ENCODE measurements around the gene LINC00305. TPM values are rescaled to one million over a fixed set of nuclear protein-coding genes. Genes with fewer than 3 reads are reported as not detected.

Gene LINC00305
- total and polyA plus RNA-seq, 10 of the 15 experiments (the other 5 are each of a cell fraction or from before 2014, with no cell fraction given): 0.11 to 19.4 (median 0.26) TPM; not detected in 7

- ATAC-seq (no peak), DNase-seq (ENCODE audit: low read depth, low spot score) (no peak), FAIRE-seq (no peak)
- in situ Hi-C loops (cut with MboI): loop anchor here (25.0 kb wide), 1 partner anchor 1044 kb away; no protein-coding TSS in a partner anchor
- H4K20me1 ChIP-seq (ENCODE audit: control insufficient read depth, insufficient read depth): no peaks in the 10 kb centered on the region
- TF ChIP-seq CBX3 (IDR thresholded peaks at IDR 0.05; ENCODE audit: borderline replicate concordance, low read depth) (no peak), SUZ12 (IDR thresholded peaks at IDR 0.05; ENCODE audit: unreplicated experiment) (no peak), IRF3 (IDR thresholded peaks at IDR 0.05) (no peak), SMC3 (IDR thresholded peaks at IDR 0.05; ENCODE audit: borderline replicate concordance, low read length) (no peak), PRDM15 (CRISPR knock-in tag; IDR thresholded peaks at IDR 0.05) (no peak)
- TF ChIP-seq, protein P1, sequence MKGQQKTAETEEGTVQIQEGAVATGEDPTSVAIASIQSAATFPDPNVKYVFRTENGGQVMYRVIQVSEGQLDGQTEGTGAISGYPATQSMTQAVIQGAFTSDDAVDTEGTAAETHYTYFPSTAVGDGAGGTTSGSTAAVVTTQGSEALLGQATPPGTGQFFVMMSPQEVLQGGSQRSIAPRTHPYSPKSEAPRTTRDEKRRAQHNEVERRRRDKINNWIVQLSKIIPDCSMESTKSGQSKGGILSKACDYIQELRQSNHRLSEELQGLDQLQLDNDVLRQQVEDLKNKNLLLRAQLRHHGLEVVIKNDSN (IDR thresholded peaks at IDR 0.05; ENCODE audit: borderline replicate concordance, extremely low read length, insufficient read depth, low read depth, low read length): no peak
- WGBS (ENCODE audit: insufficient coverage, insufficient replicate concordance, low lambda C conversion rate, missing lambda C conversion rate): 63% methylated on average over 24 of the region's 24 CpGs
- ChIA-PET RAD21 (ENCODE audit: unreplicated experiment) (no interaction called here), SMC1A (ENCODE audit: uncharacterized antibody, unreplicated experiment) (no interaction called here), POLR2A (no interaction called here), CTCF (interaction anchor here (1.0 to 1.3 kb wide), 2 partner anchors 9 to 367 kb away, joined by 4 to 5 read pairs; no protein-coding TSS in a partner anchor)
- H3K27ac ChIP-seq (ENCODE audit: control insufficient read depth, insufficient read depth): no peak overlapping the region
- H3K27me3 ChIP-seq (replicated peaks in 1 of 2; ENCODE audit: control insufficient read depth in 2 of 2, insufficient read depth in 2 of 2, low read length in 1 of 2): no peaks in the 10 kb centered on the region
- no peaks in the 10 kb centered on the region for H3K4me1 ChIP-seq (ENCODE audit: control insufficient read depth, insufficient read depth, low read length)
- H3K4me3 ChIP-seq: no peak overlapping the region
- no peak overlapping the region for H3K9ac ChIP-seq (ENCODE audit: control insufficient read depth, insufficient read depth, low read length)
- H3K79me2 ChIP-seq (ENCODE audit: control insufficient read depth, insufficient read depth, low read length): no peaks in the 10 kb centered on the region
- intact Hi-C loops (cut with micrococcal nuclease; ENCODE audit: unreplicated experiment): no loop called here
- no peaks in the 10 kb centered on the region for H3K36me3 ChIP-seq (ENCODE audit: control insufficient read depth in 2 of 2, insufficient read depth in 2 of 2, low read length in 1 of 2)
- no peaks in the 10 kb centered on the region; the same call in 2 of the 3 replicates for H3K9me3 ChIP-seq (replicated peaks; ENCODE audit: control insufficient read depth, insufficient read depth, low read length)
- H2AFZ ChIP-seq (ENCODE audit: control insufficient read depth, low read depth, low read length): no peak overlapping the region
- BruUV-seq (replicated peaks): no TSS peak
- H3K4me2 ChIP-seq (ENCODE audit: control insufficient read depth, insufficient read depth): no peak overlapping the region
These were observed 106.0 kb downstream of the LINC00305 start for GRCh38 chr18:64042728-64043358.

All from GM12878 (cell line).